Activated T-cell treated with anti-CD3 and anti-CD28 coated beads for 1 hour (primary cell): Measurements from ENCODE around the gene OR4F16.
"Not testable (repeated sequence)": the region's sequence is repeated elsewhere in the genome, so short reads cannot be mapped to it uniquely, and the experiment has no call there.

Experiments
- DNase-seq: peaks from one replicate; pipeline ENCODE4 v3.0.0-alpha.2; 2020; ENCODE audit warnings: low read depth

Gene OR4F16

GRCh38 chr1:686554-686953 is at the start of gene OR4F16:
TSS of gene OR4F16 (minus strand) at chr1:686654. CDS start at chr1:686654, 0 bp downstream.
- DNase-seq, result not testable (repeated sequence)

GRCh38 chr1:733649-734048 is 47.2 kb upstream of the OR4F16 start:
- not testable (repeated sequence) for DNase-seq

GRCh38 chr1:727040-727439 is 40.6 kb upstream of the OR4F16 start:
- not testable (repeated sequence) for DNase-seq
